Brain microvascular endothelial cell (primary cell): ENCODE measurements around the gene CDK11B.

Experiments
- DNase-seq: peaks from one replicate; pipeline ENCODE4 v3.0.0-alpha.2; 2020
- H3K27ac ChIP-seq: fragments of 250-450 bp; sonication (Bioruptor Pico); 2 replicates; pipeline ENCODE4 v1.5.1; 2020; ENCODE audit warnings: mild to moderate bottlenecking, moderate library complexity
- H3K27me3 ChIP-seq: fragments of 250-450 bp; sonication (Bioruptor Pico); replicated peaks from 2 replicates; pipeline ENCODE4 v1.5.1; 2020; ENCODE audit warnings: mild to moderate bottlenecking
- H3K36me3 ChIP-seq: fragments of 250-450 bp; sonication (Bioruptor Pico); replicated peaks from 2 replicates; pipeline ENCODE4 v1.5.1; 2020; ENCODE audit warnings: mild to moderate bottlenecking
- H3K4me3 ChIP-seq: 2 replicates; pipeline ENCODE4 v1.5.1; 2011; ENCODE audit warnings: low read depth, mild to moderate bottlenecking, control low read depth, low read length, moderate library complexity
- in situ Hi-C: cut with HindIII; loops from 2 replicates; pipeline ENCODE4 v1.10.0; 2017; ENCODE audit warnings: low sequenced_read_pairs, low pct_ligation_motif_present
- TF ChIP-seq, protein P1 (sequence below): IDR thresholded peaks from 2 replicates; pipeline ENCODE4 v1.5.1; 2011; ENCODE audit warnings: low read depth, mild to moderate bottlenecking, moderate library complexity, low read length, control low read depth, inconsistent platforms; ENCODE audit errors: missing control alignments

CDK11B gene

GRCh38 chr1:1612104-1612400 lies 46.8 kb downstream of the CDK11B start:
- no peaks in the 10 kb centered on the region for H3K36me3 ChIP-seq
- TF ChIP-seq, protein P1, sequence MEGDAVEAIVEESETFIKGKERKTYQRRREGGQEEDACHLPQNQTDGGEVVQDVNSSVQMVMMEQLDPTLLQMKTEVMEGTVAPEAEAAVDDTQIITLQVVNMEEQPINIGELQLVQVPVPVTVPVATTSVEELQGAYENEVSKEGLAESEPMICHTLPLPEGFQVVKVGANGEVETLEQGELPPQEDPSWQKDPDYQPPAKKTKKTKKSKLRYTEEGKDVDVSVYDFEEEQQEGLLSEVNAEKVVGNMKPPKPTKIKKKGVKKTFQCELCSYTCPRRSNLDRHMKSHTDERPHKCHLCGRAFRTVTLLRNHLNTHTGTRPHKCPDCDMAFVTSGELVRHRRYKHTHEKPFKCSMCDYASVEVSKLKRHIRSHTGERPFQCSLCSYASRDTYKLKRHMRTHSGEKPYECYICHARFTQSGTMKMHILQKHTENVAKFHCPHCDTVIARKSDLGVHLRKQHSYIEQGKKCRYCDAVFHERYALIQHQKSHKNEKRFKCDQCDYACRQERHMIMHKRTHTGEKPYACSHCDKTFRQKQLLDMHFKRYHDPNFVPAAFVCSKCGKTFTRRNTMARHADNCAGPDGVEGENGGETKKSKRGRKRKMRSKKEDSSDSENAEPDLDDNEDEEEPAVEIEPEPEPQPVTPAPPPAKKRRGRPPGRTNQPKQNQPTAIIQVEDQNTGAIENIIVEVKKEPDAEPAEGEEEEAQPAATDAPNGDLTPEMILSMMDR, result no peak
- in situ Hi-C loops, result no loop called here

GRCh38 chr1:1610796-1611195 lies 48.0 kb downstream of the CDK11B start:
- in situ Hi-C loops, result no loop called here
- H3K27ac ChIP-seq, result no peak overlapping the region
- no peaks in the 10 kb centered on the region for H3K27me3 ChIP-seq
- TF ChIP-seq, protein P1, result no peak
- no peak overlapping the region for H3K4me3 ChIP-seq
- DNase-seq, result no peak
- H3K36me3 ChIP-seq, result no peaks in the 10 kb centered on the region

More at GRCh38 chr1:1612104-1612400, 46.8 kb downstream of the CDK11B start:
- no peak for DNase-seq
- Histone ChIP-seq H3K4me3 (no peak overlapping the region), H3K27ac (no peak overlapping the region), H3K27me3 (no peaks in the 10 kb centered on the region)

- H3K36me3 ChIP-seq, result no peaks in the 10 kb centered on the region
- no peaks in the 10 kb centered on the region for H3K27me3 ChIP-seq
- in situ Hi-C loops, result no loop called here
- no peak for DNase-seq
- TF ChIP-seq, protein P1, result no peak
- H3K27ac ChIP-seq, result no peak overlapping the region
- H3K4me3 ChIP-seq, result no peak overlapping the region
These were observed 48.9 kb downstream of the CDK11B start for GRCh38 chr1:1609822-1610485.

DNA sequence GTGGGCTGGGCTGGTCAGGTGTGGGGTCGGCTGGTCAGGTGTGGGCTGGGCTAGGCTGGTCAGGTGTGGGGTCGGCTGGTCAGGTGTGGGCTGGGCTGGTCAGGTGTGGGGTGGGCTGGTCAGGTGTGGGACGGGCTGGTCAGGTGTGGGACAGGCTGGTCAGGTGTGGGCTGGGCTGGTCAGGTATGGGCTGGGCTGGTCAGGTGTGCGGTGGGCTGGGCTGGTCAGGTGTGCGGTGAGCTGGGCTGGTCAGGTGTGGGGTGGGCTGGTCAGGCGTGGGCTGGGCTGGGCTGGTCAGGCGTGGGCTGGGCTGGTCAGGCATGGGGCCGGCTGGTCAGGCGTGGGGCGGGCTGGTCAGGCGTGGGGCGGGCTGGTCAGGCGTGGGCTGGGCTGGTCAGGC lies 52.6 kb downstream of the CDK11B start:
- TF ChIP-seq, protein P1, result no peak
- DNase-seq, result no peak
- H3K27ac ChIP-seq, result no peak overlapping the region
- peaks cover 6% of the 10 kb centered on the region for H3K27me3 ChIP-seq
- no peaks in the 10 kb centered on the region for H3K36me3 ChIP-seq
- H3K4me3 ChIP-seq, result no peak overlapping the region
- in situ Hi-C loops, result no loop called here

DNA sequence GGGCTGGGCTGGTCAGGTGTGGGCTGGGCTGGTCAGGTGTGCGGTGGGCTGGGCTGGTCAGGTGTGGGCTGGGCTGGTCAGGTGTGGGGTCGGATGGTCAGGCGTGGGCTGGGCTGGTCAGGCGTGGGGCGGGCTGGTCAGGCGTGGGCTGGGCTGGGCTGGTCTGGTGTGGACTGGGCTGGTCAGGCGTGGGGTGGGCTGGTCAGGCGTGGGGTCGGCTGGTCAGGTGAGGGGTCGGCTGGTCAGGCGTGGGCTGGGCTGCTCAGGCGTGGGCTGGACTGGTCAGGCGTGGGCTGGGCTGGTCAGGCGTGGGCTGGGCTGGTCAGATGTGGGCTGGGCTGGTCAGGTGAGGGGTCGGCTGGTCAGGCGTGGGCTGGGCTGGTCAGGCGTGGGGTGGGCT lies 53.1 kb downstream of the CDK11B start:
- H3K36me3 ChIP-seq, result no peaks in the 10 kb centered on the region
- no peak for DNase-seq
- H3K27ac ChIP-seq, result no peak overlapping the region
- no peak overlapping the region for H3K4me3 ChIP-seq
- in situ Hi-C loops, result no loop called here
- peaks cover 6% of the 10 kb centered on the region for H3K27me3 ChIP-seq
- TF ChIP-seq, protein P1, result no peak

GRCh38 chr1:1605034-1605591 lies 53.7 kb downstream of the CDK11B start:
- in situ Hi-C loops, result no loop called here
- TF ChIP-seq, protein P1, result no peak
- DNase-seq, result no peak
- H3K36me3 ChIP-seq, result no peaks in the 10 kb centered on the region
- no peak overlapping the region for H3K27ac ChIP-seq
- no peak overlapping the region for H3K4me3 ChIP-seq
- peaks cover 11% of the 10 kb centered on the region for H3K27me3 ChIP-seq
